GM12878 (cell line): ENCODE results near the gene TOX2. TPM values are rescaled to one million over a fixed set of nuclear protein-coding genes. Genes with fewer than 3 reads are reported as not detected.

Source experiments
- ATF2 ChIP-seq: IDR thresholded peaks from 2 replicates; pipeline ENCODE4 v1.6.1; 2012; ENCODE audit warnings: low read length, inconsistent platforms
- ESRRA ChIP-seq: IDR thresholded peaks from 2 replicates; pipeline ENCODE4 v1.6.1; 2012; ENCODE audit warnings: mild to moderate bottlenecking, low read length, improper control_type of control experiment
- FOS ChIP-seq: IDR thresholded peaks from 3 replicates; pipeline ENCODE4 v1.6.1; 2011; ENCODE audit warnings: borderline replicate concordance; ENCODE audit not compliant: insufficient read length; ENCODE audit errors: extremely low read depth
- NFIC ChIP-seq: IDR thresholded peaks from 2 replicates; pipeline ENCODE4 v1.6.1; 2012; ENCODE audit warnings: low read depth, mild to moderate bottlenecking, inconsistent platforms, low read length, moderate library complexity
- NKRF ChIP-seq: fragments of 450-650 bp; conservative IDR thresholded peaks from 2 replicates; pipeline ENCODE4 v1.6.1; 2017; ENCODE audit warnings: mild to moderate bottlenecking, moderate library complexity
- POLR2AphosphoS2 ChIP-seq: IDR thresholded peaks from 2 replicates; pipeline ENCODE4 v1.6.1; 2011; ENCODE audit warnings: low read depth, mild to moderate bottlenecking, low read length, improper control_type of control experiment, moderate library complexity
- POLR2AphosphoS5 ChIP-seq: IDR thresholded peaks from 2 replicates; pipeline ENCODE4 v1.6.1; 2011; ENCODE audit warnings: mild to moderate bottlenecking, low read length, inconsistent platforms
- SUZ12 ChIP-seq: fragments of 200-600 bp; sonication (generic); IDR thresholded peaks from one replicate; pipeline ENCODE4 v1.6.1; 2018; ENCODE audit warnings: antibody characterized with exemption, mild to moderate bottlenecking; ENCODE audit not compliant: unreplicated experiment
- USF2 ChIP-seq: IDR thresholded peaks from 2 replicates; pipeline ENCODE4 v1.6.1; 2011; ENCODE audit warnings: low read depth, low read length, improper control_type of control experiment, borderline replicate concordance
- ZNF592 ChIP-seq: fragments of 450-650 bp; IDR thresholded peaks from 2 replicates; pipeline ENCODE4 v1.6.1; 2017; ENCODE audit warnings: mild to moderate bottlenecking, moderate library complexity
- polyA plus RNA-seq, 11 experiments: library from polyadenylated mRNA; depleted of rRNA in 4 of 11; unstranded in 6 of 11; stranded (reverse) in 5 of 11; fragments of >200 nt; fragmentation: Nextera tagmentation in 4 of 11; fragmentation: Illumina TruSeq in 1 of 11; extraction: Ambion mirVana in 4 of 11; extraction: Trizol in 1 of 11; gene quantifications; 1 replicate in 1 of 11; 2 replicates in 10 of 11; pipeline versions ENCODE4 v1.2.1 to v1.2.3, GENCODE V29; 2011 to 2016; ENCODE audit warnings: inconsistent platforms in 2 of 11, missing spikeins in 2 of 11, low read depth in 1 of 11
- total RNA-seq, 4 experiments: library from RNA; depleted of rRNA in 3 of 4; stranded (reverse); fragments of >200 nt in 3 of 4; fragmentation: Illumina TruSeq in 1 of 4; extraction: Trizol in 1 of 4; gene quantifications; 2 replicates each; pipeline versions ENCODE4 v1.2.1 to v1.2.3, GENCODE V29; 2013 to 2021
- TF ChIP-seq, protein P1 (sequence below): fragments of 450-650 bp; IDR thresholded peaks from 2 replicates; pipeline ENCODE4 v1.6.1; 2016; ENCODE audit warnings: mild to moderate bottlenecking, moderate library complexity, borderline replicate concordance
- TF ChIP-seq, protein P2 (sequence below): IDR thresholded peaks from 2 replicates; pipeline ENCODE4 v1.6.1; 2012; ENCODE audit warnings: low read depth, low read length, improper control_type of control experiment
- TF ChIP-seq, protein P3 (sequence below): IDR thresholded peaks from 2 replicates; pipeline ENCODE4 v1.6.1; 2012; ENCODE audit warnings: low read depth, low read length, improper control_type of control experiment

Gene TOX2
- total and polyA plus RNA-seq, 10 of the 15 experiments (the other 5 are each of a cell fraction or from before 2014, with no cell fraction given) = 2.6 to 40.5 (median 7.9) TPM

DNA sequence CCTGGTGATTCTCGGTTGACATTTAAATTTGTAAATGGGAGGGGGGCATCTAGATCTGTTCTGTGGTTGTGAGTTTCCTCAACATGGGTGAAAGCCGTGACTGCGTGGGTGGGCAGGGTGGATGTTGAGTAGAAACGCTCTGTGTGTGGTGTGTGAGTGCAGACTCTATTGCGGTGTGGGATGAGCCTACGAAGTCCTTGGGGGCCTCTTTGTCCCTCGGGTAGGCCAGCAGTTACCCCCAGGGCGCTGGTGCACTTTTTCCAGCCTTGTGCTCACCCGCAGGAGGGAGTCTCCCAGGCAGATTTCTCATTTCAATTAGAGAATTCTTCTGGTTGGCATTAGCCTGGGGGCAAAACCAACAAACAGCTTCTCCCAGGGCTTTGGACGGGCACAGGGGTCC, 10.6 kb downstream of the TOX2 start (continued):
- TF ChIP-seq, protein P1, sequence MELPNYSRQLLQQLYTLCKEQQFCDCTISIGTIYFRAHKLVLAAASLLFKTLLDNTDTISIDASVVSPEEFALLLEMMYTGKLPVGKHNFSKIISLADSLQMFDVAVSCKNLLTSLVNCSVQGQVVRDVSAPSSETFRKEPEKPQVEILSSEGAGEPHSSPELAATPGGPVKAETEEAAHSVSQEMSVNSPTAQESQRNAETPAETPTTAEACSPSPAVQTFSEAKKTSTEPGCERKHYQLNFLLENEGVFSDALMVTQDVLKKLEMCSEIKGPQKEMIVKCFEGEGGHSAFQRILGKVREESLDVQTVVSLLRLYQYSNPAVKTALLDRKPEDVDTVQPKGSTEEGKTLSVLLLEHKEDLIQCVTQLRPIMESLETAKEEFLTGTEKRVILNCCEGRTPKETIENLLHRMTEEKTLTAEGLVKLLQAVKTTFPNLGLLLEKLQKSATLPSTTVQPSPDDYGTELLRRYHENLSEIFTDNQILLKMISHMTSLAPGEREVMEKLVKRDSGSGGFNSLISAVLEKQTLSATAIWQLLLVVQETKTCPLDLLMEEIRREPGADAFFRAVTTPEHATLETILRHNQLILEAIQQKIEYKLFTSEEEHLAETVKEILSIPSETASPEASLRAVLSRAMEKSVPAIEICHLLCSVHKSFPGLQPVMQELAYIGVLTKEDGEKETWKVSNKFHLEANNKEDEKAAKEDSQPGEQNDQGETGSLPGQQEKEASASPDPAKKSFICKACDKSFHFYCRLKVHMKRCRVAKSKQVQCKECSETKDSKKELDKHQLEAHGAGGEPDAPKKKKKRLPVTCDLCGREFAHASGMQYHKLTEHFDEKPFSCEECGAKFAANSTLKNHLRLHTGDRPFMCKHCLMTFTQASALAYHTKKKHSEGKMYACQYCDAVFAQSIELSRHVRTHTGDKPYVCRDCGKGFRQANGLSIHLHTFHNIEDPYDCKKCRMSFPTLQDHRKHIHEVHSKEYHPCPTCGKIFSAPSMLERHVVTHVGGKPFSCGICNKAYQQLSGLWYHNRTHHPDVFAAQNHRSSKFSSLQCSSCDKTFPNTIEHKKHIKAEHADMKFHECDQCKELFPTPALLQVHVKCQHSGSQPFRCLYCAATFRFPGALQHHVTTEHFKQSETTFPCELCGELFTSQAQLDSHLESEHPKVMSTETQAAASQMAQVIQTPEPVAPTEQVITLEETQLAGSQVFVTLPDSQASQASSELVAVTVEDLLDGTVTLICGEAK = no peak
- TF ChIP-seq ATF2 (0 out of 2 replicates have a peak, but pooled peaks have one; percentile 29), POLR2AphosphoS2 (no peak), NKRF (no peak), USF2 (no peak), FOS (no peak), NFIC (0 out of 2 replicates have a peak, but pooled peaks have one; percentile 29), ZNF592 (no peak), SUZ12 (no peak), POLR2AphosphoS5 (no peak), ESRRA (no peak)
- TF ChIP-seq, protein P2, sequence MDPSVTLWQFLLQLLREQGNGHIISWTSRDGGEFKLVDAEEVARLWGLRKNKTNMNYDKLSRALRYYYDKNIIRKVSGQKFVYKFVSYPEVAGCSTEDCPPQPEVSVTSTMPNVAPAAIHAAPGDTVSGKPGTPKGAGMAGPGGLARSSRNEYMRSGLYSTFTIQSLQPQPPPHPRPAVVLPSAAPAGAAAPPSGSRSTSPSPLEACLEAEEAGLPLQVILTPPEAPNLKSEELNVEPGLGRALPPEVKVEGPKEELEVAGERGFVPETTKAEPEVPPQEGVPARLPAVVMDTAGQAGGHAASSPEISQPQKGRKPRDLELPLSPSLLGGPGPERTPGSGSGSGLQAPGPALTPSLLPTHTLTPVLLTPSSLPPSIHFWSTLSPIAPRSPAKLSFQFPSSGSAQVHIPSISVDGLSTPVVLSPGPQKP = no peak
- TF ChIP-seq, protein P3, sequence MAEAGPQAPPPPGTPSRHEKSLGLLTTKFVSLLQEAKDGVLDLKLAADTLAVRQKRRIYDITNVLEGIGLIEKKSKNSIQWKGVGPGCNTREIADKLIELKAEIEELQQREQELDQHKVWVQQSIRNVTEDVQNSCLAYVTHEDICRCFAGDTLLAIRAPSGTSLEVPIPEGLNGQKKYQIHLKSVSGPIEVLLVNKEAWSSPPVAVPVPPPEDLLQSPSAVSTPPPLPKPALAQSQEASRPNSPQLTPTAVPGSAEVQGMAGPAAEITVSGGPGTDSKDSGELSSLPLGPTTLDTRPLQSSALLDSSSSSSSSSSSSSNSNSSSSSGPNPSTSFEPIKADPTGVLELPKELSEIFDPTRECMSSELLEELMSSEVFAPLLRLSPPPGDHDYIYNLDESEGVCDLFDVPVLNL = no peak
